Stimulated activated CD4-positive, alpha-beta T cell treated with anti-CD3 and anti-CD28 coated beads, Interleukin-1b, Interleukin-23, amount 100 ng/mL, for 24 hours (primary cell): ENCODE data around the gene TAF9B.
"Not testable (repeated sequence)": the region's sequence is repeated elsewhere in the genome, so short reads cannot be mapped to it uniquely, and the experiment has no call there.

ENCODE experiments used
- DNase-seq, 4 experiments: peaks; one replicate each; pipeline ENCODE4 v3.0.0-alpha.2; 2020; ENCODE audit warnings: low read depth in 4 of 4, low spot score in 1 of 4

Gene TAF9B

GRCh38 chrX:78139160-78140123 lies at the start of gene TAF9B:
TSS of gene TAF9B (minus strand) at chrX:78139650. CDS start at chrX:78139611, 39 bp downstream.
- DNase-seq: peak; percentile 40 to 72 (median 55)

DNA sequence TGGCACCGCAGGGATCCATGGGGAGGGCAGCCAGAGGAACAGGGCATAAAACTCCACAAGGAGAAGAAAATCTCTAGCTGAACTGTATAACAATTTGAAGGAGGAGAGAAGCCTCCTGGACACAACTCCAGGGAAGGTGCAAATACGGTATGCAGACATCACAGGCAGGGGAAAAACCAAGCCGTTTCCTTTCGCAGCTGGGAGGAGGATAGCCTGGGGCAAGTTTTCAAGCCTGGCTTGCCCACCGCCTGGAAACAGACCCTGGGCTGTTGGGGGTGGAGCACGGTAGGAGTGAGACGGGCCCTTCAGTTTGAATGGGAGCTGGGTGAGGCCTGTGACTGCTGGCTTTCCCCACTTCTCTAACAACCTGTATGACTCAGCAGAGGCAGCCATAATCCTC lies 43.4 kb upstream of the TAF9B start:
- no peak for DNase-seq

DNA sequence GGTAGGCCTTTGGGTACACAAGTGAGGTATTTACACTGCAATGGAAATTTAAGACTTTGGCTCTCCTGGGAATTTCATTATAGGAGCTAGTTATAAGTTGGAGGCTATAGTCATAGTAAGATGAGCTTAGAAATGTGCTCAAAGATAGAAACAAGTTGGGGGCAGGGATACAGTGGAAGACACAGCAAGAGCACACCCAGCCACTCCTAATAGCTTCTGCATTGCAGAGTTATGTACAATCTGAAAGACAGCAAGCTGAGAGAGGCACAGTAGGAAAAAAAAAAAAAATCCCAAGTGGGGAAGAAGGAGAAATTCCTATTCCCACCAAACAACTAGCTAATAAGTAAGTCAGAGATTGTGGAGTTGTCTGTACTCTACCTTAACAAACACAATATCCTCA lies 41.9 kb upstream of the TAF9B start:
- no peak for DNase-seq

DNA sequence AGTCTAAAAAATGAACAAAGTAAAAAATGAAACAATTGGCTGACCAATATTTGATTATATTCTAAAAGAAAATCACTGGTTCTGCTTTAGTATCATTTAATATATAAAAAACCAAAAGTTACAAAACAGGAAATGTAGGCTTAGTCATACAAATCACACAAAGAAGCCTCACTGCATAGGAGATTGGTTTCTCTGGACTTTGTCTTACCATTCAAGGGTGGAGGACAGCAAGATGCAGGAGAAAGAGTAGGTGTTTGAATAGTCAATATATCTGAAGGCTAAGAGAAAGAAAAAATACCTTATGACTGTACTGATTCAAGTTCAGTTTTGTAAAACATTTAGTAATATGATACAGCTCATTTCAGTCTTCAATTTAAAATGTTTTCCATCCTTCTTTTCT lies 28.6 kb upstream of the TAF9B start:
- no peak for DNase-seq

- no peak for DNase-seq
Observed at GRCh38 chrX:78165425-78165824, 26.0 kb upstream of the TAF9B start.

GRCh38 chrX:78163175-78163574 lies 23.7 kb upstream of the TAF9B start:
- not testable (repeated sequence) for DNase-seq

DNA sequence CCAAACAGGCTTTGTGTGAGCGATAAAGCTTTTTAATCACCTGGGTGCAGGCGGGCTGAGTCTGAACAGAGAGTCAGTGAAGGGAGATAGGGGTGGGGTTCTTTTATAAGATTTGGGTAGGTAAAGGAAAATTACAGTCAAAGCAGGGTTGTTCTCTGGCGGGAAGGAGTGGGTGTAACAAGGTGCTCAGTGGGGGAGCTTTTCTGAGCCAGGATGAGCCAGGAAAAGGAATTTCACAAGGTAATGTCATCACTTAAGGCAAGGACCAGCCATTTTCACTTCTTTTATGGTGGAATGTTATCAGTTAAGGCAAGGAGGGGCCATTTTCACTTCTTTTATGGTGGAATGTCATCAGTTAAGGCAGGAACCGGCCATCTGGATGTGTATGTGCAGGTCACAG lies 21.3 kb upstream of the TAF9B start:
- DNase-seq: not testable (repeated sequence)

- DNase-seq: not testable (repeated sequence)
Observed at GRCh38 chrX:78157846-78158245, 18.4 kb upstream of the TAF9B start.

DNA sequence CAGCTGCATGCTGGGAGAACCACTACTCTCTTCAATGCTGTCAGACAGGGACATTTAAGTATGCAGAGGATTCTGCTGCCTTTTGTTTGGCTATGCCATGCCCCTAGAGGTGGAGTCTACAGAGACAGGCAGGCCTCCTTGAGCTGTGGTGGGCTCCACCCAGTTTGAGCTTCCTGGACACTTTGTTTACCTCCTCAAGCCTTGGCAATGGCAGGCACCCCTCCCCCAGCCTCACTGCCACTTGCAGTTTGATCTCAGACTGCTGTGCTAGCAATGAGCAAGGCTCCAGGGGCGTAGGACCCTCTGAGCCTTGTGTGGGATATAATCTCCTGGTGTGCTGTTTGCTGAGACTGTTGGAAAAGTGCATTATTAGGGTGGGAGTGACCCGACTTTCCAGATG lies 17.9 kb upstream of the TAF9B start:
- DNase-seq: not testable (repeated sequence)

GRCh38 chrX:78147002-78147540 lies 7.6 kb upstream of the TAF9B start:
- not testable (repeated sequence) for DNase-seq

GRCh38 chrX:78140206-78140605 lies 756 bp upstream of the TAF9B start:
- DNase-seq: no peak

DNA sequence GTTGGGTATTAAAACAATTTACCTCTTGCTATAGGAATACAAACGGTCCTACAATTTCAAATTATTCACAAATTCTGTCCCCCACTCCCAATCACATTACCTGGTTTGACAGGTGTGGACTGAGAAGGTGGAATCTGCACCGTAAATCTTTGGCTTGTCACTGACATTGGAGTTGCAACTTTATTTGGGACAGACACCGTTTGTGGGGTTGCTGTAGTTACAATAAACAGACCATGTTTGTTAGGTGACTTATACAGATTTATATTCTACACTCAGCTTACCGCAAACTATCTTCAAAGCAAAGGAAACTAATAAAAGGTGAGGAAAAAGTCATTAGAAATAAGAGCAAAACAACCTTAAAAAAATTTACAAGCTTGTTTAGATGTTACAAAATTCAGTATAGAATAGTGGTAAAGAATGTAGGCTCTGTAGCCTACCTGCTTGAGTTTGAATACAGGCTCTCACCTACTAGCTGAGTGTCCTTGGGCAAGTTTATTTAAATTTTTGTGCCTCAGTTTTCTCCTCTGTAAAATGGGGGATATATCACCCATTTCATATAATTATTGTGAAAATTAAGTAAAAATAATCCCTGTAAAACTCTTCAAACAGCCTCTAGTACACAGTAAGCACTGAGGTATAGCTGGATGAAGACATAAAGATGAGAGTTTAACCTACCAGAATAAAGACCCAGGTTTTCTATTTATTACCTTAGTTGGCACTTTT lies 6.1 kb downstream of the TAF9B start:
- no peak for DNase-seq

GRCh38 chrX:78131117-78131516 lies 8.3 kb downstream of the TAF9B start:
- no peak for DNase-seq

- DNase-seq: no peak
Observed at GRCh38 chrX:78130396-78130795, 9.1 kb downstream of the TAF9B start.

- no peak for DNase-seq
Observed at GRCh38 chrX:78129714-78130113, 9.7 kb downstream of the TAF9B start.

GRCh38 chrX:78125781-78126180 lies 13.7 kb downstream of the TAF9B start:
- DNase-seq: not testable (repeated sequence)

DNA sequence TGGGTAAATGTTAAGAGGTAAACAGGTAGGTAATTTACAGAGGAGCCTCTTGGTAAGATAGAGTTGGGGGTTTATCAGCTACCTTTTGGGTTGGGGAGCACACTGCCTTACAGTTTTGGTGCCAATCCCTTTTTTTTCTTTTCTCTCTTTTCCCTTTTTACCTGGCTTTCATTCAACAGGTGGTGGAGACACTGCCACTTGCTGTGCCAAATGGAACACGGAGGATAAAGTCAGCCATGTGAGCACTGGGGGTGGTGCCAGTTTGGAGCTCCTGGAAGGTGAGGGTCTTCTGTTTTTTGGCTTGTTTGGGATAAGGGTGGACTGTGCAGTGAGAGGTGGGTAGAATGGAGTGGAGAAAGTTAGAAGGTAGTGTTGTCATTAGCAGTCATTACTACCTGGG lies 14.3 kb downstream of the TAF9B start:
- DNase-seq: no peak

GRCh38 chrX:78124307-78124706 lies 15.1 kb downstream of the TAF9B start:
- no peak for DNase-seq

DNA sequence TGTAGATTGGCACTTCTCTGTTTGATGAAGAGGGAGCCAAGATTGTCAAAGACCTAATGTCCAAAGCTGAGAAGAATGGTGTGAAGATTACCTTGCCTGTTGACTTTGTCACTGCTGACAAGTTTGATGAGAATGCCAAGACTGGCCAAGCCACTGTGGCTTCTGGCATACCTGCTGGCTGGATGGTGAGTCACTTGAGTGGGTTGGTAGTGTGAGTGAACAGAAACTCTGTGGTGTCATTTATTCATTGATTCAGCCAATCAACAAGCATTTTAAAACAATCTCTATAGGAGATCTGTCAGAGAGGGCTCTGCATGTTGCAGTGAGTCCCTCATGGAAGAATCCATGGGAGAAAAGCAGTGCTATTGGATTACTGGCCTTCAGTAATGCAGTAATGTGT lies 16.3 kb downstream of the TAF9B start:
- DNase-seq: no peak

DNA sequence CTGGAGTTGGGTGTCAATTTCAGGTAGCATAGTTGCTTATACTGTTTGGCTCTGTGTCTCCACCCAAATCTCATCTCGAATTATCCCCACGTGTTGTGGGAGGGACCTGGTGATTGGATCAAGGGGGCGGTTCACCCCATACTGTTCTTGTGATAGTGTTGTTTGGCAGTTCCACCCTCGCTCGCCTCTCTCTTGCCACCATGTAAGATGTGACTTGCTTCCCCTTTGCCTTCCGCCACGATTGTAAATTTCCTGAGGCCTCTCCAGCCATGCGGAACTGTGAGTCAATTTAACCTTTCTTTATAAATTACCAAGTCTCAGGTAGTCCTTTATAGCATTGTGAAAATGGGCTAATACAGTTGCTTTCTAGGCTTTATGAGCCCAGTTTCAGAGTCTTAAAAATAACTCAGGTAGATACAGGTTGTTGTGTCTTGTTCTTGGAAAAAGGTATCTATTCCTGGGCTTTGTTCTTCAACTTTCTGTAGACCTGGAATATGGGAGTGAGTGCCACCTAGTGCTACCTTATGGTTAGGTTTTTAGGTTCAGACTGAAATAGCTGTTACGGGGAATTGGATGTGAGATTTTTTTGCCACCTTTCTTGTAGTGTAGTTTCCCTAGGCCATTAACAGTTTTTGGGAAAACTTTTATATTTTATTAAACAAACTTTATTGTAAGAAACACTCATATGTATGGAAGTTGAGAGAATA lies 19.8 kb downstream of the TAF9B start:
- DNase-seq: no peak

- no peak for DNase-seq
Observed at GRCh38 chrX:78118628-78119027, 20.8 kb downstream of the TAF9B start.
